GM10847 (cell line): ENCODE measurements around the gene RAI1.

Experiments
- POLR2A ChIP-seq: IDR thresholded peaks from 2 replicates; pipeline ENCODE4 v1.6.1; 2011; ENCODE audit not compliant: insufficient read length; ENCODE audit errors: extremely low read depth

The RAI1 gene

GRCh38 chr17:17729620-17730249 is 48.5 kb downstream of the RAI1 start:
- TF ChIP-seq POLR2A: no peak

- no peak for TF ChIP-seq POLR2A
Observed at GRCh38 chr17:17730250-17730935, 49.1 kb downstream of the RAI1 start.

DNA sequence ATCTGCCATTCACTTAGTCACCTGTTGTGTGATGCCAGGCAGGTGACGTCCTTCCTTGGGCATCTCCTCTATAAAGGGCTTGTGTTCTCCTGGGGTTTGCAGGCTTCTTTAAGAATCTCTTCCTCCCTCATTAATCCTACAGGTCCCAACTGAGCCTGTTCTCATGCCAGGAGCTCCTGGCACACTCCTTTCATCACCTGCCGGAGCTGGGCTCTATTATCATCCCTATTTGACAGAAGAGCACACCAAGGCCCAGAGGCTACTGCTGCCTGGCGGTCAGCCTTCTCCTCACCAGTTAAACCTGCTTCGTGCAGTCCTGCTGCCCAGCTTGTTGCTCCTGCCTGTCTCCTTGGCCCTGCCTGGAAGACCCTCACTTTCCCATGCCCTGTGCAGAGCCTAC is 51.2 kb downstream of the RAI1 start:
- no peak for TF ChIP-seq POLR2A

- TF ChIP-seq POLR2A: no peak
Observed at GRCh38 chr17:17732892-17733670, 51.8 kb downstream of the RAI1 start.

DNA sequence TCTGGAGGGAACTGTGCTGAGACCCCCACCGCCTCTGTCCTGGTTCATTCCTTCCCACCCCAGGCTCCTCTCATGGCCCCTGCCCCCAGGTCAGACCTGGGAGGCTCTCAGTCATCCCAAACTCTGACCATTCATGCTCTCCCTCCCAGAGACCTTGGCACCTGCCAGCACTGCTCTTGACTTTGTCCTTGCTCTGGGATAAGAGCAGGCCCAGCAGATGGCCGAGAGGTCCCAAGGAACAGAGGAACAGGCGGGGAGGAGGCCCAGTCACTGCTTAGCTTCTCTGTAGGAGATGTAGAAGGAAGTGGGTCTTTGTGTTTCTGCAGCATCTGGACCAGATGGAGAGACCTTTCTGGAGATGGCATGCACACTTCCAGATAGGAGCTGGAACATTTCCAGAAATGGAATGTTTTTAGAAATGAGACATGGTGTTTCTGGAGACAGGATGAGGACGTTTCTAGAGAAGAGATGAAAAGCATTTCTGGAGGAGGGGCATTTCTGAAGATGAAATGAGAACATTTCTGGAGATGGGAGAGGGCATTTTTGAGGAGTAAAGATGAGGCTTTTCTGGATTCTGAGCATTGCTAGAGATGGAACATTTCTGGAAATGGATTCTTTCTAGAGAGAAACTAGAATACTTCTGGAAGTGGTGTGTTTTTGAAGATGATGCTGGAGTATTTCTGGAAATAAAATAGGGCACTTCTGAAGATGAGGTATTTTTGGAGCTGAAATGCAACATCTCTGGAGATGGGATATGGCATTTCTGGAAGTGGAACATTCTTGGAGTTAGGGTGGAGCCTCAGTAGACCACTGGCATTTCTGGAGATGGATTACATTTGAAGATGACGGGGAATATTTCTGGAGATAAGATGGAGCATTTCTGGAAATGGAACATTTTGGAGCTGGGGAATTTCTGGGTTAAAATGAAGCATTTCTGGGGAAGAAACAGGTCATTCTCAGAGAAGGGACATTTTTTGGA is 55.2 kb downstream of the RAI1 start:
- TF ChIP-seq POLR2A: no peak

DNA sequence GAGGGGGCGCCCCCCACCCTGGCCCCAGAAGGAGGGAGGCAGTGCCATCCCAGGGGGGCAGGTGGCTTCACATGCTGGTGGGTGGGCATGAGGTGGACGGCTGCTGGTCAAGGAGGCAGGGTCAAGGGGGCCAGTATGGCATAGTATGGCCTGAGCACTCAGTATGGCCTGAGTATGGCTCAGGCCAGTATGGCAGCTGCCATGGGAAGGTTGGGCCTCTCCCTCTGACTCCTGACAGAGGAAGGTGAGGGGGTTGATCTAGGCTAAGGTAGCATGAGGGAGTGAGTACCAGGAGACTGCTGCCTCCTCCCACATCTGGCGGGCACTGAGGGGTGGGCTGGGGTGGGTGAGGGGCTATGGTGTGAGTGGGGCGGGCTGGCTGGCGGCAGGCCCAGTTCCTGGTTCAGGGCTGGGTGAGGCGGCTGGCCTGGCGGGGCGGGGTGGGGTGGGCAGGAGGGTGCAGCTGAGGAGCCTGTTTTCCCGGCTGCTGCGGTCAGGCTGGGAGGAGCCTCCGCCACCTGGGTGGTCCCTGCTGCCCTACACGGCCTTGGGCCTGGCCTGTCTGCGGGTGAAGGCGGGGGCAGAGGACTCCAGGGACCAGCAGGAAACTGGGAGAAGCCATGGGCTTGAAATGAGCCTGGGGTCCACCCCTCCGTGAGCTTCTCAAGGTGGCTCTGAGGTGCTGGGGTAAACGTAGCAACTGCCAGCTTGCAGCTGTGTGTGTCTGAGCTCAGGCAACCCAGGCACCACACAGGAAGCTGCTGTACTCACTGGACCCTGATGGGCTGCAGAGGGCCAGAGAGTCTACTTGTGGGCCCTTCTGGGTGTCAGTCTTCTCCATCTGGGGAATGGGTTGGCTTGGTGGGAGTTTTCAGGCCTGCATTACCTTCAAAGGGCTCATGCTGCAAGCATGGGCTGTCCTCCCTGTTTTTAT is 57.0 kb downstream of the RAI1 start:
- no peak for TF ChIP-seq POLR2A

DNA sequence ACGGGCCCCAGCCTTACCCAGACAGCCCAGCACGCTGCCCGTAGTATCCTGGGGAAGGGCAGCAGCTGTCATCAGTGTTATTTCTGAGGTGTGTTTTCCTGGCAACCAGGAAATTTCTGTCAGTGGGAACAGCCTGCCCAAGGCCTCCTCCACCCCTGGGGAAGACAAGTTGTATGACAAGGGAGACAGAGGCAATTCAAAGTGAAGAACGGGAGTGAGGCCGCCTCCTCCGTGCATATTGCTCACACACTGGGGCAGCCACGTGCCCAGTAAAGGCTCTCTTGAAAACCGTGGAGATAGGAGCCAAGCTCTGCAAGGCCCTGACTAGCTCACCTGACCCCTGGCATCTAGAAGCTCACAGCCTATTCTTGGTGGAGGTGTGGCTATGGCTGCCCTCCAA is 57.6 kb downstream of the RAI1 start:
- no peak for TF ChIP-seq POLR2A

DNA sequence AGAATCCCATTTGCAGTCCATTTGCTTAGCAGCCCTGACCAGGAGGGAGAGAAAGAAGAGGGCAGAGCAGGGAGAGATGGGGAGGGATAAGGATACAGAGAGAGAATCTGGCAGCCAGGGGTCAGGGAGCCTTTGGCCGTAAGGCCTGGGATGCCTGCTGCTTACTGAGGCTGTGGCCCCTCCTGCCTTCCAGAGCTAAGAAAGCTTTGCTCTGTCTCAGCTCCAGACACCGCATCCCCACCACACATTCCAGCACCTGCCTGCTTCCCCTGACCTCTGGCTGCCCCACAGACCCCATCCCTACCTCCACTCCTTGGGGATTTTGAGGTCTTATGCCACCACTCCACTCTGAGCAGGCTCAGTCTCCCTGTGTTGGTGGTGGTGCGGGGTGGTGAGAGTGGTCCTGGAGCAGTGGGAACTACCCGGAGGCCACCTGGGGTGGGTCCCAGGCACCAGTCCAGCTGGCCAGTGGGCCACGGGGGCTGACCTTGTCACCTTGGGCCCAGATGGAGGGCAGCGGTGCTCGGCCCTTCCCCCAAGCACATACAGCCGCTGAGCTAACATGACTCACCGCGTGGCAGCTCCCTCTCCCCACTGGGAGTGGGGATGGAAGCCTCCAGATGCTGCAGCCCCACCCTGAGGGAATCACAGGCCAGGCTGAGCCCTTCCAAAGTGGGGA is 58.3 kb downstream of the RAI1 start:
- no peak for TF ChIP-seq POLR2A

DNA sequence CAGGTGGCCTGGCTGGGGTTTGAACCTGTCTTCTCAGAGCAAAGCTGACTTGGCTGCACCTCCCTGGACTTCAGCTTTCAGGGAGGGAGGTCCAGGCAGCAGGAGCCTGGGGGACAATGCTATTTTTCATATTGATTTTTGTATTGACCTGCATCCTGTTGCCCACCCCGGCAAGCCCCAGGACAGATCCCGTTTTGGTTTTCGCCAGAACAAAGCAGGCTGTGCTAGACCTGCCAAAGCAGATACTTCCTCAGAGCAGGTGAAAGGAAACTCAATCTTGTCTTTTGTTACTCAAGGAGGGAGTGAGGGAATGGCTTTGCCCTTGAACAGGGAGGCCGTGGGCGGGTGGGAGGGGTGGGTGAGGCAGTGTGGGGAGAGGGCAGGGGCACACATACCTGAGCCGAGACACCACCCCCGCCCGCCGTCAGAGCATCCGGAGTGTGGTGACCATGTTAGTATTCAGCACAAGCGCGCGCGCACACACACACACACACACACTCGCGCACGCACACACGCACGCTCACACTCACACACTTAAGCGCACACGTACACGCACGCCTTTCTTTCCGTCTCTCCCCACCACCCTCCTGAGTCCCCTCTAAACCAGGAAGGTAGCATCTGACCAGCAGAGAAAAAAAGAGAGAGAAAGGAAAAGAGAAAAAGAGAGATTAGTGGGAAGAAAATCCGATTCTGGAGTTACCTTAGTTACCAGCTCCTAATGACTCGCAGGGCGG is 59.5 kb downstream of the RAI1 start:
- TF ChIP-seq POLR2A: no peak

- no peak for TF ChIP-seq POLR2A
Observed at GRCh38 chr17:17741349-17742023, 60.2 kb downstream of the RAI1 start.

GRCh38 chr17:17742133-17742621 is 60.9 kb downstream of the RAI1 start:
- no peak for TF ChIP-seq POLR2A
